Neural cell (in vitro differentiated cells): ENCODE measurements around the gene SETX.

Experiments
- EZH2 ChIP-seq: fragments of 200-600, 300-800 bp; shearing (Covaris generic), sonication (generic); IDR thresholded peaks from 2 replicates; pipeline ENCODE4 v1.6.1; 2014; ENCODE audit warnings: antibody characterized with exemption, low read length, borderline replicate concordance, mild to moderate bottlenecking; ENCODE audit not compliant: insufficient read depth, poor library complexity, severe bottlenecking
- SMC3 ChIP-seq: fragments of 450-650 bp; conservative IDR thresholded peaks from 2 replicates; pipeline ENCODE4 v1.6.1; 2014; ENCODE audit warnings: antibody characterized with exemption, mild to moderate bottlenecking, moderate library complexity; ENCODE audit not compliant: poor library complexity
- TF ChIP-seq, protein P1 (sequence below): fragments of 450-650 bp; IDR thresholded peaks from 2 replicates; pipeline ENCODE4 v1.5.1; 2014; ENCODE audit warnings: antibody characterized with exemption, mild to moderate bottlenecking, moderate library complexity; ENCODE audit not compliant: poor library complexity, severe bottlenecking

DNA sequence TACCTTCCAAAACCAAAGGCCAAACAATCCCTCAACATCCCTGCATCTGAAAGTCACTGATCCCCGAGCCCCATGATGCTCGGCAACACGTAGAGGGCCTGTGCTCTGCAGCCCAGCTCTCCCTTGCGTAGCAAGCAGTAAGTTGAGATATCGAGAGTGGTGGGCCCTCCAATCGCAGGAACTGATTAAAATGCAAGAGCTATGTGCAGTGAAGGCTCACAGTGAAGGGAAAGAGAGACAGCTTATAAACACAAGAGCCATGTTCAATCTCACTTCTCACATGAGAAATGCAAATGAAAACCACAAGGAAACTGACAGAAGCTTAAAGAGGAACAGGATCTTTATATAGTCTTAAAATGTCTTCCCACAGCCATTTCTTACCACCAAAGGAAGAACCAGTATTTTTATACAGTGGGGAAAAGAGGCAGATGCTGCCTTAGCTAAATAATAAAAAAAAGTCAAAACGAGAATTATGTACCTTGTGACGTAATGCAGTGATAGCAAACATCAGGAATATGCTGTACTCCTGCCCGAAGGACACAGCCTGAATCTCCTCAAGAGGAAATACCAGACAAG lies 27.3 kb upstream of the SETX start:
- no peak for TF ChIP-seq EZH2
- TF ChIP-seq SMC3: no peak
- TF ChIP-seq, protein P1, sequence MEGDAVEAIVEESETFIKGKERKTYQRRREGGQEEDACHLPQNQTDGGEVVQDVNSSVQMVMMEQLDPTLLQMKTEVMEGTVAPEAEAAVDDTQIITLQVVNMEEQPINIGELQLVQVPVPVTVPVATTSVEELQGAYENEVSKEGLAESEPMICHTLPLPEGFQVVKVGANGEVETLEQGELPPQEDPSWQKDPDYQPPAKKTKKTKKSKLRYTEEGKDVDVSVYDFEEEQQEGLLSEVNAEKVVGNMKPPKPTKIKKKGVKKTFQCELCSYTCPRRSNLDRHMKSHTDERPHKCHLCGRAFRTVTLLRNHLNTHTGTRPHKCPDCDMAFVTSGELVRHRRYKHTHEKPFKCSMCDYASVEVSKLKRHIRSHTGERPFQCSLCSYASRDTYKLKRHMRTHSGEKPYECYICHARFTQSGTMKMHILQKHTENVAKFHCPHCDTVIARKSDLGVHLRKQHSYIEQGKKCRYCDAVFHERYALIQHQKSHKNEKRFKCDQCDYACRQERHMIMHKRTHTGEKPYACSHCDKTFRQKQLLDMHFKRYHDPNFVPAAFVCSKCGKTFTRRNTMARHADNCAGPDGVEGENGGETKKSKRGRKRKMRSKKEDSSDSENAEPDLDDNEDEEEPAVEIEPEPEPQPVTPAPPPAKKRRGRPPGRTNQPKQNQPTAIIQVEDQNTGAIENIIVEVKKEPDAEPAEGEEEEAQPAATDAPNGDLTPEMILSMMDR: no peak
